Muscle layer of duodenum (tissue), 2 donors: ENCODE results near the gene CDKN1C.

Experiments used
- H3K27ac ChIP-seq: one replicate; pipeline ENCODE4 v1.7.0; 2013; ENCODE audit warnings: mild to moderate bottlenecking, low read length
- H3K27me3 ChIP-seq: one replicate; pipeline ENCODE4 v1.7.0; 2013; ENCODE audit warnings: low read depth, mild to moderate bottlenecking, control low read depth, low read length
- H3K36me3 ChIP-seq, 2 donors: one replicate each; pipeline ENCODE4 v1.7.0; 2013; ENCODE audit warnings: low read length in 2 of 2, control low read depth in 1 of 2, mild to moderate bottlenecking in 1 of 2; ENCODE audit not compliant: insufficient read depth in 2 of 2, control insufficient read depth in 1 of 2
- H3K4me1 ChIP-seq, 2 donors: one replicate each; pipeline ENCODE4 v1.7.0; 2013; ENCODE audit warnings: low read length in 2 of 2, mild to moderate bottlenecking in 2 of 2, control low read depth in 1 of 2, moderate library complexity in 1 of 2; ENCODE audit not compliant: insufficient read depth in 2 of 2, control insufficient read depth in 1 of 2
- H3K4me3 ChIP-seq, 2 donors: one replicate each; pipeline ENCODE4 v1.7.0; 2013; ENCODE audit warnings: low read length in 2 of 2, low read depth in 1 of 2, mild to moderate bottlenecking in 1 of 2
- H3K9me3 ChIP-seq, 2 donors: one replicate each; pipeline ENCODE4 v1.7.0; 2013; ENCODE audit warnings: low read length in 2 of 2, control low read depth in 1 of 2, mild to moderate bottlenecking in 1 of 2; ENCODE audit not compliant: control insufficient read depth in 1 of 2
- donor health status: healthy.

Gene CDKN1C

DNA sequence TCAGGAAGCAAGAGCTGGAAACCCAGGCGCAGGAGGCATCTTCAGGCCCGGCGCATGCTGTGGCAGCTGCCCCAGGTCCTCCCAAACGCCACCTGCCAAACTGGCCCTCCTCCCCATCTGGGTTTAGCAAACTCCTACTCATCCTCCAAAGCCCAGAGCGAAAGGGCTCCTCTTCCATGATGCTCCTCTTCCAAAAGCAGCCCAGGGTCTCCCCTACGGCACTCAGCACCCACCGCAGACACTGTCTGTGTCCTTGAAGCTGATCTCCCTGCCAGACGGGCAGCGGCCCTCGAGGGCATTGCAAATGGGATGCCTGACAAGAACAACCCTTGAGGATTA lies 25.9 kb downstream of the CDKN1C start:
- Histone ChIP-seq H3K27ac (no peak overlapping the region), H3K9me3 (no peaks in the 10 kb centered on the region), H3K27me3 (peaks cover 5% of the 10 kb centered on the region), H3K36me3 (no peaks in the 10 kb centered on the region), H3K4me3 (no peak overlapping the region), H3K4me1 (peaks cover 0 to 11% of the 10 kb centered on the region in 2 donors)

DNA sequence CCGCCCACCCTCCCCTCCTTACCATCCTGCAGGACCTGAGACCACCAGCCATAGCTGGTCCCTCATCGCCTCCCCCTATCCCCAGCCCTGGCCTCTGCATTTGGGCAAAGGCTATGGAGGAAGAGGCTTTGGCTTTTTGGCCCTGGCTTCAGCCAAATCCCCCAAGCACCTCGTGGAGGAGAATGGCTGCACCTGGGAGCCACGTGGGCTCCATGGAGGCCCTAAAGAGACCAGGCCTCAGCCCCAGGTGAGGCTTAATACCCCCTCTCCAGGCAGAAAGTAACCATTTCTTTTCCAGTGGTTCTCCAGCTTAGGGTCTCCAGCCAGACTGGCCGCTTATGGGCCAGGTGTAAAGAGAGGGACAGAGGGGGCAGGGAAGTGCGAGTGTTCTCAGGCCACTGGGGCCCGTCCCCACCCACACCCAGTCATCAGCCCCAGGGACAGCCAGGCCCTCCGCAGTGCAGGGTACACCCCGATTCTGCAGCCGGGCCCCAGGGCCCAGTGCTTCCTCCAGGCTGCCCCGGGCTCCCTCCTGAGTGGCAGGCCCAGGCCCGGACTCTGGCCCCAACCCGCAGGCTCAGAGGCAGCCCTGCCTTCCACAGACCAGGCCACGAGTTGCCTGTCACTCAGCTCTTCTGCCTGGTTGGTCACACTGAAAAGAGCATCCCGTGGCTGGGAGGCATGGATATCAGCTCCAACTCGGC lies 26.4 kb downstream of the CDKN1C start:
- H3K4me1 ChIP-seq, result peaks cover 0 to 11% of the 10 kb centered on the region in 2 donors
- H3K4me3 ChIP-seq, result no peak overlapping the region
- no peak overlapping the region for H3K27ac ChIP-seq
- peaks cover 5% of the 10 kb centered on the region for H3K27me3 ChIP-seq
- H3K9me3 ChIP-seq, result no peaks in the 10 kb centered on the region
- no peaks in the 10 kb centered on the region for H3K36me3 ChIP-seq

DNA sequence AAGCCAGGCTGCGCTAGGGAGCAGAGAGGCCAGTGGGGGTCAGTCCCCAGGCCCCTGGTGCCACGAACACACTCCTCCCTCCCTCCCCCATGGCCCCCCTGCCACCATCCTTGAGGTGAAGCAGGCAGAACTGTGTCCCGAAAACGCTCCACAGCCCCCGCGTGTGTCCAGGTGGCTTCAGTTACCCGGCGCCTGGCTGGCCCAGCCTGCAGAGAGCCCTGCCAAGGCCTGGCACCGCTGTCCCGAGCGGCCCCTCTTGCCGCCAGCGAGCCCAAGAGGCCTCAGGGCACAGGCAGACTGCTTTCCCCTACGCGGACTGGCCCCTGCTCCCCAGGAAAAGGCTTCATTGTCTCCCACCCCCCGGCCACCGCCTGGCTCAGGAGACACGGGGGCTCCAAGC lies 27.7 kb downstream of the CDKN1C start:
- H3K4me3 ChIP-seq, result no peak overlapping the region
- H3K27ac ChIP-seq, result no peak overlapping the region
- H3K36me3 ChIP-seq, result no peaks in the 10 kb centered on the region
- H3K4me1 ChIP-seq, result peaks cover 0 to 5% of the 10 kb centered on the region in 2 donors
- no peaks in the 10 kb centered on the region for H3K9me3 ChIP-seq
- no peaks in the 10 kb centered on the region for H3K27me3 ChIP-seq

DNA sequence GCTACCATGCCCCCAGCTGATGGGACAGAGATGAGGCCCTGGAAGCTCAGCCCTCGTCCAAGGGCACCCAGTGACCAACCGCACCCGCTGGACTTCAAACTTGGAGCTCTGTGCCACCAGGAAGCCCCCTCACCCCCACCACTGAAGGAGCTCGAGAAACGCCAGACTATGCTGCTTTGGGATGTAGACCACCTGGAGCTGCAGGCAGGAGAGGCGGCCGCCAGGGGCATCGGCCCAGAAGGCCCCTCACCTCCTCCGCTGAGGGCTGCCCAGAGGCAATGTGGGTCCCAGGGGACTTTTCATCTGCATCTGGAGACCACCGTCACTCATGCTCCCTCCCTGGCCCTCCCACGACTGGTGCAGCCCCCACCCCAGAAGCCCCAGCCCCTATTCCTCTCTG lies 28.3 kb downstream of the CDKN1C start:
- H3K36me3 ChIP-seq, result no peaks in the 10 kb centered on the region
- H3K9me3 ChIP-seq, result no peaks in the 10 kb centered on the region
- no peak overlapping the region for H3K27ac ChIP-seq
- no peaks in the 10 kb centered on the region for H3K4me1 ChIP-seq
- H3K27me3 ChIP-seq, result no peaks in the 10 kb centered on the region
- no peak overlapping the region for H3K4me3 ChIP-seq

DNA sequence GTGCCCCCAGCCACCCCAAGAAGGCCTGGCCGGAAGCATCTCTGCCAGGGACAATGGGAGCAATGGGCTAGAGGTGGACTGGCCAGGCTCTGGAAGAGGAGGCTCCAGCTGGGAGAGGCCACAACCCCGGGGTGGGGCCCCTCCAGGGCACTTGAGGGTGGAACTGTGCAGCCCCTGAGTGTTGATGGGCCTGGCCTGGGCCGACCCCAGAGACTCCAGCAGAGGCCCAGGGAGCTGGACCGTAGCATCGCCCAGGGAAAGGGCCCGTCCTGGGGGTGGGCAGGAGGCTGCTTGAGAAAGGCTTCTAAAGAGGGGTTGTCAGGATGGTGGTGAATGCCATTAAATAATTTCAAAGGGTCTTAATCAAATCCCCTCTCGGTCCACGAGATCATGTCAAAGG lies 30.4 kb downstream of the CDKN1C start:
- Histone ChIP-seq H3K27me3 (no peaks in the 10 kb centered on the region), H3K36me3 (no peaks in the 10 kb centered on the region), H3K4me3 (no peak overlapping the region), H3K4me1 (no peaks in the 10 kb centered on the region), H3K9me3 (no peaks in the 10 kb centered on the region), H3K27ac (no peak overlapping the region)

DNA sequence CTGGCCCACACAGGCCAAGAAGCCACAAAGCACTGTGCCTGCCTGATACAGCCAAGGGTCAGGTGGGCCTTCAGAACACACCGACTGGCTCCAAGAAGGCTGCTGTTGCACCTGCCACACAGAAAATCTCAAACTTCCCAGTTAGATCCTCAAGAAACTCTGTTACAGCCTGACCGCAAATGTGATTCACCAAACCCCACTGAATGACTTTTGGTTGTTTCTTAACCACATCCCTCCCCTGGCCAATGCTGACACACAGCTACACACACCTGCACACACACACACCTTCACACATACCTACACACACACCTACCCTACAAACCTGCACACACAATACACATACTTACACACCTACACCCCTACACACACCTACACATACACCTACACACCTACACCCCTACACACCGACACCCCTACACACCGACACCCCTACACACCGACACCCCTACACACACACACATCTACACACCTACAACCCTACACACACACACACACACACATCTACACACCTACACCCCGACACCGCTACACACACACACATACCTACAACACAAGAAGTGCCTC lies 31.5 kb downstream of the CDKN1C start:
- Histone ChIP-seq H3K9me3 (no peaks in the 10 kb centered on the region), H3K36me3 (no peaks in the 10 kb centered on the region), H3K4me1 (no peaks in the 10 kb centered on the region), H3K27me3 (no peaks in the 10 kb centered on the region), H3K27ac (no peak overlapping the region), H3K4me3 (no peak overlapping the region)

DNA sequence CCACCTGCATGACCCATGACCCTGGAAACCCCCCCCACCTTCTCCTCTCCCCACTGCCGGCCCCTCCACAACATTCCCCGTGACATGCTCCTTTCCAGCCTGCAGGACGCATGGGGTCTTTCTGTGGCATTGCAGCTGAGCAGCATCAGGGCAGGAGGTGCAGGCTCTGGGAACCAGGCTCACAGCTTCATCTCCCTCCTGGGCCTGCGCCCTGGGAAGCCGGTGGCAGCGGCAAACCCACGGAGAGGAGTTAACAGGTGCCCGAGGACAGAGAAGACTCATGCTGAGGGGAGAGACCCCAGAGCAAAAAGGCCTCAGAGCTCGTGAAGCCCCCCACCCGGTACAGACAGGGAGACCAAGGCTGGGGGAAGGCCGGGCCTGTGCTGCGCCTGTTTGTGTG lies 32.2 kb downstream of the CDKN1C start:
- Histone ChIP-seq H3K27me3 (no peaks in the 10 kb centered on the region), H3K4me1 (no peaks in the 10 kb centered on the region), H3K4me3 (no peak overlapping the region), H3K27ac (no peak overlapping the region), H3K36me3 (no peaks in the 10 kb centered on the region), H3K9me3 (no peaks in the 10 kb centered on the region)

DNA sequence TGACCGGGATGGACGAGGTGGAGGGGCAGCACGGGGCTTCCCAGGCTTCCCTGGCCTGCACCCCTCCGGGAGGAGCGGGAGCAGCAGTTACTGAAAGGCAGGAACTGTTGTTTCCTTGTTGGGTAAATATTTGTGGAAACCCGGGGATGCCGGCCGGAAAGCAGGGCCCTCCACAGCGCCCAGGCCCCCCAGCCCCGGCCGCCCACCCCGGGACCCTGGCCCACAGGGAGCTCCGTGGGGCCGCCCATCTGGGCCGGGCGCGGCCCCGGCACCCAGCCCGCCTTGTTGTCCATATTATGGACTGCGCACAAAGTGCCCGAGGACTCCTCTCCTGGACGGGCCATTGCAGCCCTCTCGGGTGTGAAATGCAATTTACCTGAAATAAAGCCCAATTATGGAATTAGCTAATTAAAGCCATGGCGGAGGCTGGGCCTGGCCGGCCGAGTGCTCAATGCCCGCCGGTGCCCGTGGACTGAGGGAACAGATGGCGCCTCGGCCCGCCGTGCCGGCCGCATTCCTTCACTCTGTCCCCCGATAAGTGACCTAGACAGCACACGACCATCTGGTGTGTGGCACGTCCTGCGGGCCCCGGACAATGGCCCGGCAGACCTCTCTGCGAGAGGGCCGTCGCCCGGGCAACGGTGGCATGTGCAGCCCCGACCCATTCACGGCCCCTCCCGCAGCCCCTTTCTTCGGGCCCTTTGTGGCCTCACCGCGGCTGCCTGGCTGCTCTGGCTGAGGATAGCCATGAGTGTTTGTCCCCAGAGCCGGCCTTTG lies 35.4 kb downstream of the CDKN1C start:
- H3K27ac ChIP-seq, result no peak overlapping the region
- no peaks in the 10 kb centered on the region for H3K36me3 ChIP-seq
- no peaks in the 10 kb centered on the region for H3K4me1 ChIP-seq

DNA sequence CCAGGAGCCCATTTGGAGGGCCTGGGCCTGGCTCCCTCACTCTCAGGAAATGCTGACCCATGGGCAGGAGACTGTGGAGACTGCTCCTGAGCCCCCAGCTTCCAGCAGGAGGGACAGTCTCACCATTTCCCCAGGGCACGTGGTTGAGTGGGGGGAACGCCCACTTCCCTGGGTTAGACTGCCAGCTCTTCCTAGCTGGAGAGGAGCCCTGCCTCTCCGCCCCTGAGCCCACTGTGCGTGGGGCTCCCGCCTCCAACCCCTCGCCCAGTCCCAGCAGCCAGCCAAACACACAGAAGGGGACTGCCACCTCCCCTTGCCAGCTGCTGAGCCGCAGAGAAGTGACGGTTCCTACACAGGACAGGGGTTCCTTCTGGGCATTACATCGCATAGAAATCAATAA lies 37.1 kb downstream of the CDKN1C start:
- Histone ChIP-seq H3K27me3 (no peaks in the 10 kb centered on the region), H3K27ac (no peak overlapping the region), H3K4me1 (no peaks in the 10 kb centered on the region), H3K9me3 (no peaks in the 10 kb centered on the region), H3K4me3 (no peak overlapping the region), H3K36me3 (no peaks in the 10 kb centered on the region)

More for the DNA sequence above, 35.4 kb downstream of the CDKN1C start:
- Histone ChIP-seq H3K9me3 (no peaks in the 10 kb centered on the region), H3K27me3 (no peaks in the 10 kb centered on the region), H3K4me3 (no peak overlapping the region)

DNA sequence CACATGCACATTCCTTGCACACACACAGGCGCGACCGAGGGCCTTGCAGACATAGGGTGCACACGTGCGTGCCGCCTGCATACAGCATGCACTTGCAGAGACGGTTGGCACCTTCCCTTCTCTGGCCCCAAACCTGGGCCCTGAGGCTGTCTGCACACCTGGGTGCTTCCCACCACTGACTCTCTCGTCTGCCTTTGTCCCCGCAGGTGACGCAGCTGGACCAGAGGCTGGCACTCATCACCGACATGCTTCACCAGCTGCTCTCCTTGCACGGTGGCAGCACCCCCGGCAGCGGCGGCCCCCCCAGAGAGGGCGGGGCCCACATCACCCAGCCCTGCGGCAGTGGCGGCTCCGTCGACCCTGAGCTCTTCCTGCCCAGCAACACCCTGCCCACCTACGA lies 38.0 kb downstream of the CDKN1C start:
- no peaks in the 10 kb centered on the region for H3K36me3 ChIP-seq

DNA sequence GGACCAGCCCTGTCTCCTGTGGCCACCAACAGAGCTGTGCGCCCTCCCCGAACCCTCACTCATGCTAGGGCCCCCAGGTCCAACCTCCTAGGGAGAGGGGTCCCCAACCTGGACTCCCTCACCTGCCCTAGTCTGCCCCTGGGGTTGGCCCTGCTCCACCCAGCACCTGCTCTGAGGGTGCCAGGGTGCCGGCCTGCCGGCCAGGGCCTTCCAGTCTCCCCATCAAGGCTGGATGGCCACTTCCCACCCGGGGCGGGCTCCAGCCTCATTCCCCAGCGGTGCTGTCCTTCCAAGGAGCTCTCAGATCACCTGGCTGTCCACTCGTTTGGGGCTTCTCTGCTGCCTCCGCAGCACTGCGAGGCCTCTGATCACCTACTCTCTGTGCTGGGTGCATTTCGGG lies 39.1 kb downstream of the CDKN1C start:
- Histone ChIP-seq H3K27ac (no peak overlapping the region), H3K27me3 (no peaks in the 10 kb centered on the region), H3K9me3 (no peaks in the 10 kb centered on the region), H3K4me3 (no peak overlapping the region), H3K36me3 (no peaks in the 10 kb centered on the region), H3K4me1 (no peaks in the 10 kb centered on the region)

More for the DNA sequence above, 38.0 kb downstream of the CDKN1C start:
- Histone ChIP-seq H3K4me3 (no peak overlapping the region), H3K4me1 (no peaks in the 10 kb centered on the region), H3K9me3 (no peaks in the 10 kb centered on the region), H3K27ac (no peak overlapping the region), H3K27me3 (no peaks in the 10 kb centered on the region)
